Measurements from ENCODE around the gene ART1. TPM values are rescaled to one million over a fixed set of nuclear protein-coding genes. Genes with fewer than 3 reads are reported as not detected.

ART1 gene
- total RNA-seq, 3 donors from 2014 or later = not detected

DNA sequence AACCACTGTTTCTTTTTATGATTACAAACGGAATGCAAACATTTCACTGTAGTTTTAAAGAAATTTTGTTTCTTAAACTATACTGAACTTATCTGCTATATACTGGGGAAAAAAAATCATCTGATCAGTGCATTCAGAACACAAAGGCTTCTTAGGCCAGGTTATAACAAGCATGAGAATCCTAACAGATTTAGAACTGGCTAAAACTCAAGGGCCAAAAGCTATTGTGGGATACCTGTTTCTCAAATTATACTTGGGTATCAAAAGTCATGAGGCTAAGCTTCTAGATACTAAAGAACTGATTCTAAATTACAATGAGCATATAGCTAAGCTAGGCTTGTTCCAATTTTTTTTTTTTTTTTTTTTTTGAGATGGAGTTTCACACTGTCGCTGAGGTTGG, 56.0 kb downstream of the ART1 start:
- peaks cover 44% of the 10 kb centered on the region for H3K36me3 Mint-ChIP-seq (ENCODE audit: insufficient read depth)
- ATAC-seq (no peak), DNase-seq (no peak)
- H3K4me3 Mint-ChIP-seq = no peak overlapping the region
- no peaks in the 10 kb centered on the region for H3K9me3 Mint-ChIP-seq
- H3K27me3 Mint-ChIP-seq (ENCODE audit: low read depth) = no peaks in the 10 kb centered on the region
- H3K4me1 Mint-ChIP-seq (ENCODE audit: low read depth) = no peaks in the 10 kb centered on the region

DNA sequence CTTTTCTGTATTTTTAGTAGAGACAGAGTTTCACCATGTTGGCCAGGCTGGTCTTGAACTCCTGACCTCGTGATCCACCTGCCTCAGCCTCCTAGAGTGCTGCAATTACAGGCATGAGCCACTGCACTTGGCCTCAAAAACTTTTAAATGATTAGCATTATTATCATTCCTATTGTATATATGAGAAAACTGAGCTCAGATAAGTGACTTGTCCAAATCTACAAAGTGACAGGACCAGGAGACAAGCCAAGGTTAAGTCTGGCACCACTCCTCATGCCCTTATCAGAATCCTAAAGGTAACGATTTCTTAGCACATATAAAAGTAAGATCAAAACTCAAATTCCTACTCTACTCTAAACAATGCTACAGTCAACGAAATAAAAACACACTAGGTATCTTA, 58.5 kb downstream of the ART1 start:
- Mint-ChIP-seq H3K9me3 (no peaks in the 10 kb centered on the region), H3K27me3 (ENCODE audit: low read depth) (no peaks in the 10 kb centered on the region), H3K4me1 (ENCODE audit: low read depth) (no peaks in the 10 kb centered on the region), H3K36me3 (ENCODE audit: insufficient read depth) (peaks cover 46% of the 10 kb centered on the region), H3K4me3 (no peak overlapping the region)
- DNase-seq (no peak), ATAC-seq (no peak)

DNA sequence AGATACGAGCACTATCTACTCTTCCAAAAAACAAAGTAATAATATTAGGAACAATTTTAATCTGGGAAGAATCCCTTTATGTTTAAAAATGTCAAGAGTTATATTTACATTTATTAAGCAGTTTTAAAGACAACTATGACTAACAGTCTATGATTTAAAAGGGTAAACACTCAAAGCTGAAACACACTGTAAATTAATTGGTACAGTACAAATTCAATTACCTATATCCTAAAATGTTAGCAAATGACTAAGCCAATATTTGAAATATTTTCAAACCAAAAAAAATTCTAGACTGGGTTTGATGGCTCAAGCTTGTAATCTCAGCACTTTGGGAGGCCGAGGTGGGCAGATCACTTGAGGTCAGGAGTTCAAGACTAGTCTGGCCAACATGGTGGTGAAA, 62.2 kb downstream of the ART1 start:
- no peaks in the 10 kb centered on the region for H3K9me3 Mint-ChIP-seq
- no peak overlapping the region for H3K4me3 Mint-ChIP-seq
- H3K27me3 Mint-ChIP-seq (ENCODE audit: low read depth) = no peaks in the 10 kb centered on the region
- ATAC-seq = no peak
- H3K4me1 Mint-ChIP-seq (ENCODE audit: low read depth) = peaks cover 2% of the 10 kb centered on the region
- DNase-seq = no peak
- peaks cover 33% of the 10 kb centered on the region for H3K36me3 Mint-ChIP-seq (ENCODE audit: insufficient read depth)

DNA sequence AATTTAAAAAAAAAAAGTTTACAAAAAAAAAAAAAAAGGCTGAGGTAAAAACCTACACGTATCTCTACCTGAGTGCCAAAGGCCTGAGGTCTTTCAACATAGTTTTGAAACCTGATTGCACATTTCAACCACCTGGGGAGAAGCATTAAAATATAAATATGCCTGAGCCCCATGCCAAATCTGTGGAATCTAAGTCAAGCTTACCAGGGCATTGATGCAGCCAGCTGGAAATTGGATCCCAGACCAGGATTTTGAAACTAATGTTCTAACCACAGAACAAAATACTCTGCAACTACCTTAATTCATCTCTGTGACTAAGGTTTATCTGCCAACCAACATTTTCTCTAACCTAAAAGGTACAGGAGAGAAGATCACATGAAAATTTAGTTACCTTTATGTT, 65.0 kb downstream of the ART1 start:
- ATAC-seq = no peak
- peaks cover 42% of the 10 kb centered on the region for H3K36me3 Mint-ChIP-seq (ENCODE audit: insufficient read depth)

DNA sequence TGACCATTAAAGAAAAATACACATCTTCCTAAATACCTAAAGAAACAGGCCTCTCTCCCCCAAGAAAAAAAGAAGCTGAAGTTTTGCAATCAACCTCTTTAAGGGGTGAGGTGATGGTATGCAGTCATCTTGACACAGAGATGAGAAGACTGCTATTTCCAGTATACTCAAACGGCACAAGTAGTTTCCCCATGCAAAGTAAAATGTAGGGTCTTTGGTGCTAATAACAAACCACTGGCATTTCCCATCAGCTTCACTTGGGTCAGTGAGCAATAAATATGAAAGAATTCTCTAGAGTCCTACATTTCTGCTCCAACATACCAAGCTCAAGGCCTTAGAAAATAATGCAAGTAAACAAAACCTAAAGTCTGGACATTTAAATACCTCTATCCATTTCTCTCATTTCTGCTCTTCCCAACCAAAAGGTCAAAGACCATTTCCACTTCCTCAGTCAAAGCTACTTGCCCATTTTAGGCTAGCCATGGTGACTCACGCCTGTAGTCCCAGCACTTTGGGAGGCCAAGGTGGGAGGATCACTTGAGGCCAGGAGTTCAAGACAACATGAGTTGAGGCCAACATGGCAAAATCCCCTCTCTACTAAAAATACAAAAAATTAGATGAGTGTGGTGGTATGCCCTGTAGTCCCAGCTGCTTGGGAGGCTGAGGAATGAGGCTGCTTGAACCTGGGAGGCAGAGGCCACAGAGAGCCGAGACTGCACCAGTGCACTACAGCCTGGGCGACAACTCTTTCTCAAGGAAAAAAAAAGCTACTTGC, 65.7 kb downstream of the ART1 start:
- Mint-ChIP-seq H3K4me1 (ENCODE audit: low read depth) (peaks cover 2% of the 10 kb centered on the region), H3K27me3 (ENCODE audit: low read depth) (no peaks in the 10 kb centered on the region), H3K4me3 (no peak overlapping the region), H3K9me3 (no peaks in the 10 kb centered on the region), H3K36me3 (ENCODE audit: insufficient read depth) (peaks cover 37% of the 10 kb centered on the region)
- ATAC-seq (no peak), DNase-seq (no peak)

More for the DNA sequence above, 65.0 kb downstream of the ART1 start:
- H3K4me3 Mint-ChIP-seq = no peak overlapping the region
- H3K4me1 Mint-ChIP-seq (ENCODE audit: low read depth) = peaks cover 2% of the 10 kb centered on the region
- no peaks in the 10 kb centered on the region for H3K9me3 Mint-ChIP-seq
- H3K27me3 Mint-ChIP-seq (ENCODE audit: low read depth) = no peaks in the 10 kb centered on the region
- no peak for DNase-seq

DNA sequence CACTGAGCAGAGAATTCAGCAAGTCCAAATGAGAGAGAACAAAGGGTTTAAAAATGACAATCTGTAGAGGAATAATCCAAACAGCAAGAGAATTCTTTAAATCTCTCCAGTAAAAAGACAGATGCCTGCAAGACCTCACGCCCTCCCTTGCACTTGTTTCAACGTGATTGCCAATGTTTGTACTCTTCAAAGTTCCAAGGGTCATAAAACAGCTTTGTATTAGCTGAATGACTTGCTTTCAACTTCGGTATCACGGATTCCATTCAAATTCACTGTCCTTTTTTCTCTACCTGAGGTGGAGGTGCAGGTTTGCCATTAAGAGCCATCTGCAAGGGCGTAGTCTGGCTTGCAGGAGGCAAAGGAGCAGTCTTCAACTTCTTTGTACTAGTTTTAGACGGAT, 67.3 kb downstream of the ART1 start:
- no peak for DNase-seq
- no peak for ATAC-seq
- H3K36me3 Mint-ChIP-seq (ENCODE audit: insufficient read depth) = peaks cover 37% of the 10 kb centered on the region
- no peaks in the 10 kb centered on the region for H3K27me3 Mint-ChIP-seq (ENCODE audit: low read depth)
- no peaks in the 10 kb centered on the region for H3K9me3 Mint-ChIP-seq
- no peak overlapping the region for H3K4me3 Mint-ChIP-seq
- peaks cover 2% of the 10 kb centered on the region for H3K4me1 Mint-ChIP-seq (ENCODE audit: low read depth)

Other genes starting within 250 kb of the ART1 start
- not detected for gene ART5, start 3.1 kb upstream of the ART1 start, total RNA-seq
- 1 to 10 TPM; 1.1 to 1.7 (median 1.2) TPM for gene CHRNA10, start 26.3 kb downstream of the ART1 start, total RNA-seq
- gene NUP98, start 152.4 kb downstream of the ART1 start, total RNA-seq = 100 to 1,000 TPM; 118 to 124 (median 119) TPM
- gene PGAP2, start 163.4 kb downstream of the ART1 start, total RNA-seq = 10 to 100 TPM; 28.9 to 31.2 (median 29.0) TPM
- 100 to 1,000 TPM; 174 to 187 (median 184) TPM for gene RHOG, start 195.8 kb downstream of the ART1 start, total RNA-seq
- 10 to 100 TPM; 35.6 to 42.5 (median 37.4) TPM for gene STIM1, start 210.5 kb downstream of the ART1 start, total RNA-seq